Stimulated activated CD8-positive, alpha-beta memory T cell treated with anti-CD3 and anti-CD28 coated beads, Interleukin-7, amount 100 ng/mL, for 4 hours (primary cell): ENCODE results near the gene HEY2.
A peak's percentile ranks its signal among the peaks of the same experiment; 100 is the strongest.
"Not testable (repeated sequence)": the region's sequence is repeated elsewhere in the genome, so short reads cannot be mapped to it uniquely, and the experiment has no call there.

Experiments
- DNase-seq, 2 donors: peaks; one replicate each; pipeline ENCODE4 v3.0.0-alpha.2; 2020; ENCODE audit warnings: low read depth in 2 of 2

Gene HEY2

DNA sequence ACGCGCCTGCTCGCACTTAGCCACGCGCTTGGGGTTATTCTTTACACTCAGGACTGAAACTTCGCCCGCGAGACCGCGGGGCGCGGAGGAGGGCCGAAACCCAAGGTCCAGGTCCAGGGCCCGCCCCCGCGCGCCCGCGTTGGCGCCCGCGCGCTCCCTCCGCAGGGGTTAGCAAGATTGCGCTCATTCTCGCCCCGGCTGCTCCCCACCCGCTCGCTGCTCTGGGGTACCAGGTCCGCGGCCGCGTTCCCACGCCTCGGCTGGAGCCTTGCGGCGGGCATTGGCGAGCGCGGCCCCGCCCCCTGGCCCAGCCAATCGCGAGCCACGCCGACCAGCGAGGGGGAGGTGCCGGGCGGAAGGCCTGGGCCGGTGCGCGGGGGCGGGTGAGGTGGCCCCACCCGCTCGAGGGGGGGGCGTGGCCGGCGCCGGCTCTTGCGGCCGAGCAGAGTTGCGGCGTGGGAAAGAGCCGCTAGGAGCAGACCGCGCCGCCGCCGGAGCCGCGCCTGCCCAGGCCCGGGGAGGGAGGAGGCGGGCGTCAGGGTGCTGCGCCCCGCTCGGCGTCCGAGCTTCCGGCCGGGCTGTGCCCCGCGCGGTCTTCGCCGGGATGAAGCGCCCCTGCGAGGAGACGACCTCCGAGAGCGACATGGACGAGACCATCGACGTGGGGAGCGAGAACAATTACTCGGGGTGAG, at the start of gene HEY2:
HEY2 (plus strand) TSS at position 460 of the 692 bp plus-strand sequence; CDS start at position 605, 145 bp downstream.
- DNase-seq: peak; percentile 59 to 86

DNA sequence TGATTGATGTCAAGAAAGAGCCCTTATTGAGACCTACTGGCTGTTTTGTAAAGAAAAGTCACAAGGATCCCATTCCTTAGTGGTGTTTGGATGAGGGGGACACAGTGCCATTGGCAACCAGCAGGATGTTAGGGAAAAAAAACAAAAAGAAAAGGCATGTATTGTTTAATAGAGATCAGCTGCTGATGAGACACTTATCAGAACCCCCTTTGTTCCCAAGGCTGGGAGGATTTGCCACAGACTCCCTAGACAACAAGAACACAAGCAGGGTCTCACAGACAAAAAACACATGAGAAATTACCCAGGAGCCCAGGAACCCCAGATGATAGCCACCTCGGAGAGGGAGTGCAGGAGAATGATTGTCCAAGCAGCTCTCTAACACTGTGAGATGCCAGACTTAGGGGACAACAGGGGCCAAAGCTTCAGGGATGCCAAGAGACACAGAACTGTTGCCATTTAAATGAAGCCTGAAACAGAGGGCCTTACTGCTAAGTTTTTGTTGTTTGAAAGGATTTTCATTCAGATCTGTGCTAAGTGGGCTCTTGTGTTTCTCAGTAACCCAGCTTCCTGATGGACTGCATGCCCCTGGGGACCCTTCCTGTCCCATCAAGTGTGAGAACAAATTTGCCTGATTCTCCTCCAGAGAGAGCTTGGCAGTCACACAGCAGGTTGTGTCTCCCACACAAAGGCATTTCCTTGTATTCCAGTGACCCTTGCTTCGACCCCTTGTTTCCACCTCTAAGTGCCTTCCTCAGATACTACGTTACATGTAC, 48.7 kb upstream of the HEY2 start:
- no peak for DNase-seq

DNA sequence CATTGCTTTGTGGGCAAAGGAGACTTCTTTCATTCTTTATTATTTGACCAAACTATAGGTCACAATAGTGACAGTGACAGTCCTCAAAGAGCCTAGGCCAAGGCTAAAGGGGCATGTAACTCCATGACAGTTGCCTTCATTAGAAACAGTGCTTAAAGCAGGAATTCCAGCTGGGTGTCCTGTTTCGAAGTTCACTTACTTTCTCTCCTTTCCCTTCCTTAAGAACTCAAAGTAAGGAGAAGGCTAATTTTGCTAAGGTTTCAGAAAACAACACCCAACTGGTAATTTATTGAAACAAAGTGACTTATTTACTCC, 48.1 kb upstream of the HEY2 start:
- DNase-seq: no peak

DNA sequence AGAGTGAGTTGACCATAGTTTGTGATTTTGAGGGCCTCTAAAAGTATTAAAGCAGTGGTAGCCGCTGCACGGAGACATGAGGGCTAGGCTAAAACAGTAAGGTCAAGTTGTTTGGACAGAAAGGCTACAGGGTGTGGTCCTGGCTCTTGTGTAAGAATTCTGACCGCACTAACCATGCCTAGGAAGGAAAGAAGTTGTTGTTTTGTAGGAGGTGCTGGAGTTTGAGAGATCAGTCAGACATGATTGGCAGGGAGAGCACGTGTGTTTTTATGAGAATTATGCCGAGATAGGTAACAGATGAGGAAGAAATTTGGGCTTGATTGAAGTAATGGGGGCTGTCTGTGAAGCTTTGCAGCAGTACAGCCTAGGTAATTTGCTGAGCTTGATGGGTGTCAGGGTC, 45.5 kb upstream of the HEY2 start:
- DNase-seq: not testable (repeated sequence)

DNA sequence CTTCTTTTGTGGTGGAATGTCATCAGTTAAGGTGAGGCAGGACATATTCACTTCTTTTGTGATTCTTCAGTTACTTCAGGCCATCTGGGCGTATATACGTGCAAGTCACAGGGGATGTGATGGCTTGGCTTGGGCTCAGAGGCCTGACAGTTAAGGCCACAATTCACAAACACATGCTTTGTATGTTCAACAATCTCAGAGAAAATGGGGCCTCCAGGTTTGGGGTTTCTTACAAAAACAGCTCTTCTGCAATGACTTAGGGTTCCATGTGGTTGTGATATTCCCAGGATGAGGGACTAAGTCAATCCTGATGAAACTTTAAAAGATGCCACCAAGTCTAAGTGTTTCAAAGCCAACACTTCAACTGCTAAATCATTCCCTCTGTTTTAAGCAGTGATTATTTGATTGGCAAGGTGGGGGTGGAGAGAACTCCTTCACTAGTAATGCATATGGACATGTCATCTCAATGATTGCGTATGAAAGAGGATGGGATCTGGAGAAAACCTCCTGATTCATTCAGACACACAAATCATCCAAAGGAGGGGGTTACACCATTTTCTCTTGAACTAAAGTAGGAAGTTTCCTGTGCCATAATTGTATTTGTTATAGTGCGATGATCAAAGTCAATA, 41.7 kb upstream of the HEY2 start:
- no peak for DNase-seq

DNA sequence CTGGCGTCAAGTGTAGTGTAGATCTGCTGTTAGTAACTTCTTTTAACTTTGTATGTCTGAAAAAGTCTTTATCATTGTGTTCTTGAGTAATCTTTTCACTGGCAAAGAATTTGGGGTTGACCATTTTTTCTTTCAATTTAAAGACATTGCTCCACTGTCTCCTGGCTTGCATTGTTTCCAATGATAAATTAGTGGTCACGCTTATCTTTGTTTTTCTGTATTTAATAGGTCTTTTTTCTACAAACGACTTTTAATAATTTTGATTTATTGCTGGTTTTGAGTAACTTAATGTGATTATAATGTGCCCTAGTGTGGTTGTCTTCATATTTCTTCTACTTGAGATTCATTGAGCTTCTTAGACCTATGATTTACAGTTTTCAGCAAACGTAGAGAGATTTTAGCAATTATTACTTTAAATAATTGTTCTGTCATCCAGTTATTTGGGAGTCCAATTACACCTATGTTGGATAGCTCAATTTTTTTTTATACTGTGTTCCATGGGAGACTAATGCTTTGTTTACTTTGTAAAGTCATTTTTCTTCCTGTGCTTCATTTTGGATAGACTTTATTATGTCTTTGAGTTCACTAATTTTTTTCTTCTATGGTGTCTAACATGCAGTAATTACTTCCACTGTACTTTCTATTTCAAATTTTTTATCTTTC, 38.3 kb upstream of the HEY2 start:
- no peak for DNase-seq

DNA sequence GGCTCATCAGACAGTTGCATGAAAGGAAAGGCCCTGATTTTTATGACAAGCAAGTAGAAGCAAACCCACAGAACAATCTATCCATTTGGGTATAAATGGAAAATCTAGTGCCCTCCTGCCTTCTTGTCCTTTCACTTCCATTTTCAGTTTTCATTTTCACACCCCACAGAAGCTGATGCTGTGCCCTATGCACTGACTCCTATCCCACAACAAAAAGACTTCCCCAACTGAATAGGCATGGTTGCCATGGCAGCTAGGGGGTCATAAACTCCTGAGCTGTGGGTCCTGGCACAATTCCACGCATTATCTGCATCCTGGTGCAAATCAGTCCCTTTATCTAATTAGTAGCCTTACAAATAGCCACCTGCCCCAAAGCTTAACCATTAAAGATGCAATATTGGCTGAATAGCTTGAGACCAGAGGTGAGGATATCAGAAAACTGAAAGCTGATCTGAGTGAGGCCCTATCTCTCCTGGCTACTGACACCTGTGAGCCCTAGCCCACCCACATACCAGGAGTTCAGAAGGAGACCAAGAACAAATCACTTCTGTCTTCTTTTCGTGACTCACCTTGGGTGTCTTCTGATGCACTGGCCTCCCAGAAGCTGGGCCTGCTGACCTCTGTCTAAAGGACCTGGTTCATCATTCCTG, 34.9 kb upstream of the HEY2 start:
- no peak for DNase-seq

DNA sequence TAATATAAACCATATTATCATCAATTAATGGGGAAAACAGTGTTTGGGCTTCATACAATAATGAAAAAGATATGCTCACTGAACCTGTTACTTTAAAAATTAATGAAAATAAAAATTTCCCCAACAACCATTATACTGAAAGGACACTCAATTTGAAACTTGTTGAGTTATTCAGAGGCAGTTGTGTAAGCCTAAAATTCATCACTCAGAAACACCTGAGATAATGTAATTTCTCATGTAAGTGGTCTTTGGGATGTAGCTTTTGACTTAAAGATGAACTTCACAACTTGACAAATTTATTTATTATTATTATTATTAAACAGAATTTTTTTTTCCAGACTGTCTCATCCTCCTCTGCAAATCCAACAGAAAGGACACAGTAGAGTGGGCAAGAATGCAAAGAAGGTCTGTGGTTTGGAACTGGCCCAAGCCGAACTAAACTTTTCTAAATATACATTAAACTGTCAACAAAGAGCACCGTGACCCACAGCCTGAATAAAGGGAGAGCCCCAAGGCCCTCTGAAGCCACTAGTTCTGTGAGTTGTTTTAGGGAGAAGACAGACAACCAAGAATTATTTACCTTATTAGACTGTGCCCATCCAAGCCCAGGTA, 32.2 kb upstream of the HEY2 start:
- DNase-seq: no peak

DNA sequence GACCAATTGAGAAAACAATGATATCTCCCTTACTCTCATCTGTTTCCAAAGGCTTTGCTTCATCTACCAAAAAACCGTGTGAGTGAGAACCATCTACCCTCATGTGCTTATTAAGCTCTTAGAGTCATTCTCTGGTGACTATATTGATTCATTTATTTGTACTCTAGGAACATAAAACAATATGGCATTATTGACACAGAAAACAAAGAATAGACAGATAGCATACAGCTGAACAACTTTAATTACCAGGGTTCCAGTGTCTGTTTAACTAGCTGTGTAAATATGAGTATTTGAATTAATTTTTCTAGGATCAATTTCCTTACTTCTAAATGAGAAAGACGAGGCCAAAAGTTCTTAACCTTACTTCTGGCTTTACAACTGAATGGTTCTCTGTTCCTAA, 31.3 kb upstream of the HEY2 start:
- no peak for DNase-seq

DNA sequence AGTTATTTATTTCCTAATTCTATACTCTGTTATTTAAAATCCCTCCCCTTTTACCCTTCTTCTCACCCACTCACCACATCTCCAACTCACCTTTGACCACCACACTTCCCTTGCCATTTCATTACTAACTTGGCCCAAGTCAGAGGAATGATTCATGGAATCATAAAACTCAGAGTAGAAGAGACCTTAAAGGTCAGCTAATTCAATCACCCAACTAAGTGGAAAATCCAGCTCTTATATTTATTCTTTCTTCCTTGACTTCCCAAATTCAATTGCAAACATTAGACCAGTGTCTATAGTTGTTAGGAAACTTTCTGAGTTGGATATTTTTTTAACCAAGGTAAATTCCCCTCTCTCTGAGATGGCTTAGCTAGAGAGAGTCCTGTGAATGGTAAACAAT, 26.5 kb upstream of the HEY2 start:
- DNase-seq: no peak

DNA sequence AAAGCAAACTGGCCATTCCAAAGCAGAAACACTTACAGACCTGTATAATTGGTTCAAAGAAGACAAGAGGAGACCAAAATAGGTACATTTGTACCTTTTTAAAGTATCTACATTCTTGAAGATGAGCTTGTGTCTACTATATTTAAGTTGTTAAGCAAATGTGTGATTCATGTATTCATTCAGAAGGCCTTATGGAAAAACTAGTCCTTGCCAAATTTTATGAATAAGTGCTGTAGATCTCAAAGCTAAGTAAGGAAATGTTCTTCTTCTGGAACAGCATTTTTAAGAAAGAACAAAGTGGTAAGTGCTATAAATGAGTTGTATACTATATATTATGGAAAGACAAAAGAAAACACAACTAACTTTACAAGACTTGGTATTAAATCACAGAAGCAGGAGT, 22.2 kb upstream of the HEY2 start:
- no peak for DNase-seq

DNA sequence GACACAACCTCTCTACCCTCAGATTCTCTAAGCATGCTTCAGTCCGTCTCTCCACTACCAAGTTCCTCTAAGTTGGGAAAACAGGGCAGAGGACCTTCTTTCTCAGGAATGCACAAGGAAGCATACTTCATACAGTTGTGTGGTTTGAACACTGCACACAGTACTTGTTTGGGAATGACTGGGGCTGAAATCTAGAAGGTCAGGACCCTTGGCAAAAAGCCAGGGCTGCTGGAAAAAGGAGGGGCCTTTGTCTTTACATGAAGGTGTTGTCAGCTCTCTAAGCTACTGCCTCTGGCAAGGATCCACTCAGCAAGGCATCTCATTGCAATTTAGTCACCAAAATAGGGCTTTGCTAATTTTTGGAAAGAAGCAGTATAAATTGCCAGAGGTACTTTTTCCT, 20.7 kb upstream of the HEY2 start:
- no peak for DNase-seq

DNA sequence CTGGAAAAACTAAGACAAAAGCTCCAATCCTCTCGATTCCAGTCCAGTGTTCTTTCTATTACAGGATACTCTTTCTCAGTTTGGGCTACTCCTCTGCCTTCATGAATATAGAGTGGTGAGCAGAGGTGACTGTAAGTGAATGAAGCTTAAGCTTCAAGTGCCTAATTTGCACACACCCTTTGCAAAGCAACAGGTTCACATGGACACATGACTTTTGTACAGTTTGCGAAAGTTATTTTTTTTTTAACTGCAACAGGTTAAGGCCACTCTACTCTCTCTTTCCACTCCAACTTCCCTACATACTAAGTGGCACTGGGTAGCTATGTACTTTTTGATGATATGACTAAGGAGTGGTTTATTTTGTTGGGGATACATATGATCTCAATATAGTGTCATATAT, 19.4 kb upstream of the HEY2 start:
- no peak for DNase-seq

DNA sequence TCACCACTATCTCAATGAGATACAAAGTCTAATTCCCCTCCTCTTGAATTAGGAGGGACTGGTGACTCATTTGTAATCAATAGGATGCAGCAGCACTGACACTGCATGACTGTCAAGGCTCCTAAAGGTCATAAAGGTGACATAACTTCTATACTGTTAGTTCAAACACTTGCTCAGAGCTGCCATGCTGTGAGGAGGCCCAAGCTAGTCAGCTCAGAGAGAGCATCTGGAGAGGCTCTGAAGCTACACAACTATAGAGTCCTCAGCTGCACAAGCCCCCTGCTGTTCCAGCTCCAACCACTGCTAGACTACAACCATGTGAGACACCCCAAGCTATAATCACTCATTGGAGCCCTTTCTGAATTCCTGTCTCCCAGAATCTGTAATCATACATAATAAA, 17.0 kb upstream of the HEY2 start:
- no peak for DNase-seq

DNA sequence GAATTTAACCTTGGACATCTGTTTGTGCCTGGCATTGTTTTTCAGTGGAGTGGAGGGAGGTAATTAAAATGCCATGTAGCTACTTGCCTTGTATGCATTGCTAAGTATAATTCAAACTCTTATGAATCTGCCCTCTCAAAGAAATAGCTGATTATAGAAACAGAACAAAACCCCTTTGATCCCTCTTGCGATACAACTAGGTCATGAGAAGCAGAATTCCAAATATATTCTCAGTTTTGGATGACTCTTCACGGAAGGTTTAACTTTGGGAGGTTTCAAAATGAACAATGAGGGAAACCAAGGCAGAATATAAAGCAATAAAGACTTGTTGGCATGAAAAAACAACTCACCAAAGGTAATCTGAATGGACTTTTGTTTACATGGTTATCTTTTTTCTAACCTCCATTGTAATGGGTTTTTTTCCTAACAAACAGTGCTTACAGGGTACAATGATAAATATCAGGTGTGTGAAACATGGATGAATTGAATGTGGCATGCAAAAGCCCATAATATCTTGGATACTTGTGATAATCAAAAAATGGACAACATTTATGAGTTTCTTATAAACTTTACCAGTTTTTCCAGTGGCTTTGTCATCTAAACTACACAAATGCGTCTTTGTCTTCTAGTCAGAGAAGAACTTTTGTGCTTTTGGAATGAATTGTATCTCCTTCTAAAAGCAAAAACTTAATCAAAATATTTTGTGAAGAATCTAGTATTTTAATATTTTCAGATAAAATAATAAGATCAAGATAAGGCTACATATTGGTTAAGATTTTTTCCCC, 15.7 kb upstream of the HEY2 start:
- DNase-seq: no peak

DNA sequence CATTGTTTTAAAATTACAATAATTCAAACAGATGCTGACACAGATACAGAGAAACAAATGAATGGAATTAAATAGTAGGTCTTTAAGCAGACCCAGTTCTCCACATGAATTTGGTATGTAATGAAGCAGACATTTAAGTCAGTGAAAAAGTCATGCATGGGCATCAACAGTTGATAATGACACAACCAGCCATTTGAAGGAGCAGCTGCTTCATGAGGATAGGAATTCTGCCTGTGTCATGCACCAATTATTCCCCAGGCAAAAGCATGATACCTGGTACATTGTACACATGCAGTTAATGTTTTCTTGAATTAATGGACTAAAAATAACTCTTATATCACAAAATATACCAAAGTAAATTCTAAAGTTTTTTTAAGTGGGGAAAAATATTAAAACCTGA, 11.2 kb upstream of the HEY2 start:
- no peak for DNase-seq

DNA sequence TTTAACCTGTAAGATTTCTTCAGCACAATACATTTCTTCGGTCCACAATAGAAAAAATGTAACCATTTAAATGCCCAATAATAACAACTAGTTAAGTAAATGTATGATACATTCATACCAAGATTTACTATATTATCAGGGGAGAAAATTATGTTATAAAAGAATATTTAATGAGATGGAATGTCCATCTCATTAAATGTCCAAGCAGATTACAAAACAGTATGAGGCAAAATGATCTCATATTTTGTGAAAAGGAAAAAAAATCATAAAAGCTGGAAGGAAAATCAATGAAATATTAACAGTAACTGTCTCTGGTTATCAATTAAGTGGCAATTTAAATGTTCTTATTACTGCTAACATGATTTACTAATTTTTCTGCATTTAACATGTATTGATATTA, 10.1 kb upstream of the HEY2 start:
- no peak for DNase-seq

DNA sequence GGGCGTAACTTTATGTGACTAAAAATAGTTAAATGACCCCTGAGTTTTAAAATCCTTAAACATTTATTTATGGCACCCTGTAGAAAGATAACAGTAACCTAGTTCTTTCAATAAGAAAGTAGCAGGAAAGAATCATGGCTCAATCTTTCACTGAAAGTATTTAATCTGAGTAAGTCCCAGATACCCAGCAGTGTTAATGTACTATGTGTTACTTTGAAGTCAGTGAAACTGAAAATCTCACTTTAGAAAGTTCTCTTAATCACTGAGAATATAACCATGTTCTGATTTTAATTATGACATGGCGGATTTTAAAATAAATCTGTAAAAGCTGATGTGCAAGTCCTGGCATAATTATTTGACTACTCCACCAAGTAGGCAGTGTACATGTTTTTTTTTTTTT, 8.1 kb upstream of the HEY2 start:
- no peak for DNase-seq

DNA sequence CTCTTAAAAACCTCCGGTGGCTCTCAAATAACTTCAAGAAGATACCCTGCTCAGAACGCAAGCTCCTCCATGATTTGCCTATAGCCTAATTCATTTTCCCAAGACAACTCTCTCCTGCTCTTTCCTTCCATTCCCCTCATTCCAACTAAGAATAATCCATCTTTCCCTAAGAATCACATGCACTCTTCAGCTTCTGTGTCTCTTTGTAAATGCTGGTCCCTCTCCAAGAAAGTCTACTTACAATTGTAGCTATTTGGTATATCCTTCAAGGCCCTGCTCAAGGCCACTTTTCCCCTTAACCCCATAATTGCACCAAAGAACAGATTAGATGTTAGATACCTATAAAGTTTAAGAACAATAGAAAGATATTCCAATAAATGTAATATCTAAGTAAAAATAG, 7.4 kb upstream of the HEY2 start:
- DNase-seq: no peak

DNA sequence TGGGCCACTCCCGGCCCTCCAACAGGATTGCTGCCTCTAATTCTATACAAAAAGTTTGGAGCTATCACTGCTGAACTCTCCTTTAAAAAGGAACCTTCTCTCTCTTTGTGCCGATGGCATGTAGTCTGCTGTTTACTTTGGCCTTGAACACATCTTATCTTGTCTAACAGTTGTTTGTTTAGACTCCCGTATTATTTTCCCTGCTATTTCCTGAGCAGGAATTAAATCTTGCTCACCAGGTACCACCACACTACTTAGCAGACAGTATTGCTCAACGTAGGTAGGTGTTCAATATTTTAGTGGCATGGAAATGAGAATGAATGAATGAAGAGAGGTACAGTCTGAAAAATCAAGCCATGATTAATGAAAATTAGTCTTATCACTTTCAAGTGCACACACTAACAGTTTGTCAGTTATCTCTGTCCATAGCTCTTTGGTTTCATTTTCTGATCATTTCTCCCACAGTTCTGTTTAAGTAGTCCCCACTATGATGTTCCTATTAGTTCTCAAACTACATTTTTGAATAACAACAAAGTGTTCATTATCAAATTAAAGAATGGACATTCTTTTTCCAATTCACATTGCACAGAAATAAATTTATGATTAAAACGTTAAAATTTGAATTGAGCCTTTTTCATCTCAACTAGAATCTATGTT, 6.8 kb upstream of the HEY2 start:
- no peak for DNase-seq
